ENCODE measurements around the gene FBXO17.
A peak's percentile ranks its signal among the peaks of the same experiment; 100 is the strongest.

FBXO17 gene

GRCh38 chr19:38891771-38892170, 83.8 kb downstream of the FBXO17 start:
- DNase-seq (ENCODE audit: low spot score) = peak; percentile 56

All from COLO829 (cell line).